Body of pancreas (tissue), 4 donors: ENCODE measurements around the gene EIF3B. TPM values are rescaled to one million over a fixed set of nuclear protein-coding genes. Genes with fewer than 3 reads are reported as not detected.
"Not testable (repeated sequence)": the region's sequence is repeated elsewhere in the genome, so short reads cannot be mapped to it uniquely, and the experiment has no call there.

Experiments used
- ATAC-seq: fragments of 150-250 bp; one replicate; pipeline ENCODE4 v1.9.1; 2016
- DNase-seq, 4 donors: peaks; one replicate each; pipeline ENCODE4 v3.0.0-alpha.2; 2019
- H3K27ac ChIP-seq, 4 donors: fragments of 200-600 bp; sonication (generic); 1 replicate in 3 of 4; 2 replicates in 1 of 4; pipeline versions ENCODE4 v1.5.1 to v1.6.1; 2016 to 2019; ENCODE audit warnings: mild to moderate bottlenecking in 1 of 4, mixed read lengths in 1 of 4, moderate library complexity in 1 of 4
- H3K27me3 ChIP-seq, 2 donors: fragments of 200-600 bp; sonication (generic); one replicate each; pipeline ENCODE4 v1.6.0; 2016; ENCODE audit warnings: mild to moderate bottlenecking in 1 of 2
- H3K36me3 ChIP-seq, 2 donors: fragments of 200-600 bp; sonication (generic); replicated peaks in 1 of 2; 2 replicates each; pipeline ENCODE4 v1.5.1; 2016; ENCODE audit warnings: low read depth in 2 of 2; ENCODE audit not compliant: insufficient read depth in 1 of 2
- H3K4me1 ChIP-seq: fragments of 200-600 bp; sonication (generic); one replicate; pipeline ENCODE4 v1.6.0; 2016
- H3K4me3 ChIP-seq, 2 donors: fragments of 200-600 bp; sonication (generic); 1 replicate in 1 of 2; 2 replicates in 1 of 2; pipeline ENCODE4 v1.5.1; 2016 to 2019
- H3K9me3 ChIP-seq, 3 donors: fragments of 200-600 bp; sonication (generic); 1 replicate in 2 of 3; 2 replicates in 1 of 3; pipeline ENCODE4 v1.5.1; 2016
- POLR2A ChIP-seq, 3 donors: fragments of 450-650 bp; IDR thresholded peaks; one replicate each; pipeline ENCODE4 v1.6.1; 2016; ENCODE audit warnings: antibody characterized with exemption in 3 of 3, mild to moderate bottlenecking in 2 of 3
- WGBS, 2 donors: methylation state at CpG; one replicate each; pipeline ENCODE4 v1.1.5; 2017; 5-methylcytosine and 5-hydroxymethylcytosine counted together
- intact Hi-C: fragments of 100-400 bp; cut with DNase I; formaldehyde crosslinking; loops from one replicate; pipeline ENCODE4 v1.15.1; 2023
- total RNA-seq, 2 donors: library from RNA; depleted of rRNA; stranded (reverse); fragments of >200 nt; gene quantifications; one replicate each; pipeline ENCODE4 v1.1.0, GENCODE V29; 2016
- TF ChIP-seq, protein P1 (sequence below), 7 experiments: fragments of 450-650 bp in 4 of 7; fragments of 200-600 bp in 3 of 7; sonication (generic) in 3 of 7; IDR thresholded peaks; one replicate each; pipeline ENCODE4 v1.5.1; 2016 to 2019; ENCODE audit warnings: antibody characterized with exemption in 7 of 7

Gene EIF3B
- total RNA-seq, 2 donors from 2014 or later: 87.2 to 232 TPM

DNA sequence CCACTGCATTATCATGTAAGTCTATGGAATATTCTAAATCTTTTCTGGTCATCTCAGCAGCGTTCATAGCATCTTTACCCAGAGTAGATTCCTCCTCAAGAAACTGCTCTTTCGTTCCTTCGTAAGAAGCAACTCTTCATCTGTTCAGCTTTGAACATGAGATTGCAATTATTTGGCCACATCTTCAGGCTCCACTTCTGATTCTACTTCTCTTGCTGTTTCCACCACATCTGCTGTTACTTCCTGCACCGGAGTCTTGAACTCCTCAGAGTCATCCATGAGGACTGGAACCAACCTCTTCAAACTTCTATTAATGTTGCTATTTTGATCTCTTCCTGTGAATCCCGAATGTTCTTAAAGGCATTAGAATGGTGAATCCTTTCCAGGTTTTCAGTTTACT lies 61.4 kb downstream of the EIF3B start:
- H3K36me3 ChIP-seq: no peaks in the 10 kb centered on the region
- H3K27me3 ChIP-seq: no peaks in the 10 kb centered on the region
- H3K4me1 ChIP-seq: peaks cover 23% of the 10 kb centered on the region
- H3K4me3 ChIP-seq: no peak overlapping the region
- ATAC-seq (no peak), DNase-seq (no peak)
- 83 to 87% methylated on average over 5 of the region's 5 CpGs for WGBS, 2 donors
- no peaks in the 10 kb centered on the region for H3K9me3 ChIP-seq
- intact Hi-C loops: no loop called here
- H3K27ac ChIP-seq: no peak overlapping the region
- TF ChIP-seq, protein P1, sequence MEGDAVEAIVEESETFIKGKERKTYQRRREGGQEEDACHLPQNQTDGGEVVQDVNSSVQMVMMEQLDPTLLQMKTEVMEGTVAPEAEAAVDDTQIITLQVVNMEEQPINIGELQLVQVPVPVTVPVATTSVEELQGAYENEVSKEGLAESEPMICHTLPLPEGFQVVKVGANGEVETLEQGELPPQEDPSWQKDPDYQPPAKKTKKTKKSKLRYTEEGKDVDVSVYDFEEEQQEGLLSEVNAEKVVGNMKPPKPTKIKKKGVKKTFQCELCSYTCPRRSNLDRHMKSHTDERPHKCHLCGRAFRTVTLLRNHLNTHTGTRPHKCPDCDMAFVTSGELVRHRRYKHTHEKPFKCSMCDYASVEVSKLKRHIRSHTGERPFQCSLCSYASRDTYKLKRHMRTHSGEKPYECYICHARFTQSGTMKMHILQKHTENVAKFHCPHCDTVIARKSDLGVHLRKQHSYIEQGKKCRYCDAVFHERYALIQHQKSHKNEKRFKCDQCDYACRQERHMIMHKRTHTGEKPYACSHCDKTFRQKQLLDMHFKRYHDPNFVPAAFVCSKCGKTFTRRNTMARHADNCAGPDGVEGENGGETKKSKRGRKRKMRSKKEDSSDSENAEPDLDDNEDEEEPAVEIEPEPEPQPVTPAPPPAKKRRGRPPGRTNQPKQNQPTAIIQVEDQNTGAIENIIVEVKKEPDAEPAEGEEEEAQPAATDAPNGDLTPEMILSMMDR (IDR thresholded peaks at IDR 0.05): no peak
- no peak for TF ChIP-seq POLR2A (IDR thresholded peaks at IDR 0.05)

DNA sequence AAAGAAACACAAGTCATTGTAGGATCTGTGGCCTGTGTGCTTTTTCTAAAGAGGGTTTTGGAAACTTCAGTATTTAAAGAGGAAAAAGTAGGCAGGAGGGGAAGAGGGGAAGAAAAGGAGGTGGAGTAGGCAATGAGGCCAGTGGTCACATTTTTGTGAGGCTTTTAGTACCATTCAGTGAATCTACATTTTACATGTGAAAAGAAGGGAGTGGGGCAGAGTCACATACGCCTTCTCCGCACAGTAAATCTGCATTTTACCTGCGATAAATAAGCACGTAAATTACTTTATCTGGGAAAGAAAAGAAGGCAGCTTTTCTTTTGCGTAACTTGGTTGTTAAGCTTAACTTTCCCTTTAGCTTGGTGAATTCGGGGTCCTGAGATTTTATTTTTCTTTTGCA lies 62.0 kb downstream of the EIF3B start:
- no peaks in the 10 kb centered on the region for H3K27me3 ChIP-seq
- no peak for DNase-seq
- ATAC-seq: no peak
- TF ChIP-seq, protein P1 (IDR thresholded peaks at IDR 0.05): no peak
- TF ChIP-seq POLR2A (IDR thresholded peaks at IDR 0.05): no peak
- peaks cover 17% of the 10 kb centered on the region for H3K4me1 ChIP-seq
- no peak overlapping the region for H3K4me3 ChIP-seq
- no peaks in the 10 kb centered on the region for H3K9me3 ChIP-seq
- 91 to 92% methylated on average over 6 of the region's 6 CpGs for WGBS, 2 donors
- H3K27ac ChIP-seq: no peak overlapping the region
- intact Hi-C loops: no loop called here
- H3K36me3 ChIP-seq: no peaks in the 10 kb centered on the region

DNA sequence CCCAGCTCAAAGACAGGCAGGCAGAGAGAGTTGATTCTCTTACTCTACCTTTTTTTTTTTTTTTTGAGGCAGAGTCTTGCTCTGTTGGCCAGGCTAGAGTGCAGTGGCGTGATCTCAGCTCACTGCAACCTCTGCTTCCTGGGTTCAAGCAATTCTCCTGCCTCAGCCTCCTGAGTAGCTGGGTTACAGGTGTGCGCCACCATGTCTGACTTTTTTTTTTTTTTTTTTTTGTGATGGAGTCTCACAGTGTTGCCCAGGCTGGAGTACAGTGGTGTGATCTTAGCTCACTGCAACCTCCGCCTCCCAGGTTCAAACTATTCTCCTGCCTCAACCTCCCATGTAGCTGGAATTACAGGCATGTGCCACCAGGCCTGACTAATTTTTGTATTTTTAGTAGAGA lies 62.6 kb downstream of the EIF3B start:
- H3K36me3 ChIP-seq, DNase-seq, H3K27me3 ChIP-seq, H3K9me3 ChIP-seq, intact Hi-C loops, H3K27ac ChIP-seq, ATAC-seq, H3K4me3 ChIP-seq: not testable (repeated sequence)
- H3K4me1 ChIP-seq: peaks cover 12% of the 10 kb centered on the region
- 94 to 100% methylated on average over 3 of the region's 3 CpGs for WGBS, 2 donors

DNA sequence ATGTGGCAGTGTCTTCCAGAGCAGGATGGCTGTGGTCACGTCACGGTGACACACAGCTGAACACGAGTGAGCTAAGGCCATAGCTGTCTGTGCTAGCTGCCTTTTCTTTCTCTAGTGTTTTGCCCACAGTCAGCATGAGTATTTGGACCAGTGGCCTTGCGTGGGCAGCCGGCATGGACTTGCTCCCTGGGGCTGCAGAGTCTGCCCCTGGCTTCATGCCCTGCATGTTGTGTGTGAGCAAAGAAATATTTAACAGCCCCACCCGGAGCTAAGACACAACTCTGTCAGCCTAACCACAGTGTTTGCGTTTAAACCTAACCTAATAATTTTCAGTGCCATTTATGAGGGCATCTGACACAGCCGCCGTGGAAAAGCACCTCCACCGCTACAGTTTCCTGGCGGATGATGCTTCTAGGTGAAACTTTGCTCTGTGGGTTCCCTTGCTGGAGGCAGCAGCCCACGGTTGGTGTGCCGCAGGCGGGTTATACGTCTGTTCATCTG lies 63.4 kb downstream of the EIF3B start:
- WGBS, 2 donors: 83 to 90% methylated on average over 13 to 15 of the region's 15 CpGs
- ATAC-seq (no peak), DNase-seq (no peak)

DNA sequence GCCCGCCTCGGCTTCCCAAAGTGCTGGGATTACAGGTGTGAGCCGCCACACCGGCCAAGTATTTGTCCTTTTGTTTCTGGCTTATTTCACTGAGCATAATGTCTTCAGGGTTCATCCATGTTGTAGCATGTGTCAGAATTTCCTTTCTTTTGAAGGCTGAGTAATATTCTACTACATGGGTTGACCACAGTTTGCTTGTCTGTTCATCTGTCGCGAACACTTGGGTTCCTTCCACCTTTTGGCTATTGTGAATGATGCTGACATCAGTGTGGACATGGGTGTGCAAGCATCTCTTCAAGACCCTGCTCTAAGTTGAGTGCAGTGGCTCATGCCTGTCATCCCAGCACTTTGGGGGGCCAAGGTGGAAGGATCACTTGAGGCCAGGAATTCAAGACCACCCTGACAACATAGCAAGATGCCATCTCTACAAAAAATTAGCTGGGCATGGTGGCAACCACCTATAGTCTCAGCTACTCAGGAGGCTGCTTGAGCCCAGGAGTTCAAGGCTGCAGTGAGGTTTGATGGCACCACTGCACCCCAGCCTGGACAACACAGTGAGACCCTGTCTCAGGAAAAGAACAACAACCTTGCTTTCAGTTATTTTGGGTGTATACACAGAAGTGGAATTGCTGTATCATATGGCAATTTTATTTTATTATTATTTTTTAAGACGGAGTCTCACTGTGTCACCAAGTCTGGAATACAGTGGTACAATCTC lies 65.7 kb downstream of the EIF3B start:
- Histone ChIP-seq H3K9me3 (no peaks in the 10 kb centered on the region), H3K36me3 (no peaks in the 10 kb centered on the region), H3K4me1 (no peaks in the 10 kb centered on the region), H3K27ac (no peak overlapping the region), H3K4me3 (no peak overlapping the region), H3K27me3 (no peaks in the 10 kb centered on the region)
- ATAC-seq (no peak), DNase-seq (no peak)
- no peak for TF ChIP-seq POLR2A (IDR thresholded peaks at IDR 0.05)
- TF ChIP-seq, protein P1 (IDR thresholded peaks at IDR 0.05): no peak
- intact Hi-C loops: no loop called here
- WGBS, 2 donors: 95 to 96% methylated on average over 7 of the region's 7 CpGs

More for the DNA sequence above, 63.4 kb downstream of the EIF3B start:
- H3K36me3 ChIP-seq: no peaks in the 10 kb centered on the region
- H3K4me1 ChIP-seq: peaks cover 4% of the 10 kb centered on the region
- intact Hi-C loops: no loop called here
- TF ChIP-seq POLR2A (IDR thresholded peaks at IDR 0.05): no peak
- TF ChIP-seq, protein P1 (IDR thresholded peaks at IDR 0.05): no peak
- no peaks in the 10 kb centered on the region for H3K9me3 ChIP-seq
- H3K4me3 ChIP-seq: no peak overlapping the region
- H3K27ac ChIP-seq: no peak overlapping the region
- no peaks in the 10 kb centered on the region for H3K27me3 ChIP-seq
